ENCODE data around the gene C19orf85. TPM values are rescaled to one million over a fixed set of nuclear protein-coding genes. Genes with fewer than 3 reads are reported as not detected.

C19orf85 gene
- total RNA-seq, 1 donor from 2014 or later, result not detected

DNA sequence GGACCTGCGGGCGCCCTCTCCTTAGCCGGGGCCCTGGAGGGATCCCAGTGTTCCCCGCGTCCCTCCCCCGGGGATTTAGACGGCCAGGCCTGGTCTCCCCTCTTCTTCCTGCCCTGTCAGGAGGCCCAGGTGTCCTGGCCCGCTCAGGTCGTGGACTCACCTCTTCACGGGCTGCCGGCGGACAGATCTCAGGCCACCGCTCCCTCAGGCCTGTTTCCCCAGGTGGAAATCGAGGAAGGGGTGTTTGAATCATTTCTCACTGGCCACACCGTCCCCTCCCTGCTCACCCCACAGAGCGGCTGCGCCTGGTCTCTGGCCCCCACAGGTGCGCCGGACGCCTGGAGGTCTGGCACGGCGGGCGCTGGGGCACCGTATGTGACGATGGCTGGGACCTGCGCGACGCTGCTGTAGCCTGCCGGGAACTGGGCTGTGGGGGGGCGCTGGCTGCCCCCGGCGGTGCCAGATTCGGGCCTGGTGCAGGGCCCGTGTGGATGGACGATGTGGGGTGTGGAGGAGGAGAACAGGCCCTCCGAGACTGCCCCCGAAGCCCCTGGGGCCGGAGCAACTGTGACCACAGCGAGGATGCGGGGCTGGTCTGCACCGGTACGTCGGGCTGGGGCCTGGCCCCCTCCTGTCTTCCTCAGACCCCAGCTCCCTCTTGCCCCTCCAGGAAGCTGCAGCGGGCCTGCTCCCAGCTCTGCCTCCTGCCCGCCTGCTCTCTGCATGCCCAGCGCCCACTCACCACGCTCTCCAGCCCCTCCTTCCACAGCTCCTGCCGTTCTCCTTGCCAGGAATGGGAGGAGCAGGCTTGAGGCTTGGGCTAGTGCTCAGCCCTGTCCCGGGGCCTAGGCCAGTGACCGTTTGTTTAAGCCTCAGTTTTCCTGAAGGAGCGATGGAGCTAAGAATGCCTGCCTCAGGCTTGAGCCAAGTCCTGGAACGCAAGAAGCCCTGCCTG lies 26.2 kb upstream of the C19orf85 start:
- intact Hi-C loops (cut with micrococcal nuclease), result no loop called here

DNA sequence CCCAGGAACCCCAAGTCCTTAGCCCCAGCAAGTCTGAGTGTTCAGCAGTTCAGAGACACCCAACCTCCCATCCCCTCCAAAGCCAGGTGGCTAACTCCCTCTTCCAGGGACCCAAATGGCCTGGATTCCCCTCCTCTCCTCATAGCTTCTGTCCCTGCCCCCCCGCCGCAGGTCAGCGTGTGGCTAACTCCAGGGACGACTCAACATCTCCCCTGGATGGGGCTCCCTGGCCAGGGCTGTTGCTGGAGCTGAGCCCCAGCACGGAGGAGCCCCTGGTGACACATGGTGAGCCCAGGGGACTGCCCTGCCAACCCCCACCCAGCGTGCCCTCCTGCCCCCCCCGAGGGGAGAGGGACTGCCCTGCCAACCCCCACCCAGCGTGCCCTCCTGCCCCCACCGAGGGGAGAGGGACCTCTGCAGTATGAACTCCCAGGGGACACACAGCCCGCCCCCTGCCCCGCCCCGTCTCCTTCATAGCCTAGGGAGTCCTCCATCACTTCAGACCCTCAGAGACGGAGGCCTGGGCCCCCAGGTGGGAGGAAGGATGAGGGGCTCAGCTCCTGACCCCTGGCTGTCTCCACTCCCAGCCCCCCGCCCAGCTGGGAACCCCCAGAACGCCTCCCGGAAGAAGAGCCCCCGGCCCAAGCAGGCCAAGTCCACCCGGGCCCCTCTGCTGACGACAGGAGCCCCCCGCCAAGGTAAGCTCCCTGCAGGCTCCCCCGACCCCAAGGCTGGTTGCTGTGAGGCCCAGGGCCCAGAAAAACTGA lies 25.3 kb upstream of the C19orf85 start:
- intact Hi-C loops (cut with micrococcal nuclease), result no loop called here

DNA sequence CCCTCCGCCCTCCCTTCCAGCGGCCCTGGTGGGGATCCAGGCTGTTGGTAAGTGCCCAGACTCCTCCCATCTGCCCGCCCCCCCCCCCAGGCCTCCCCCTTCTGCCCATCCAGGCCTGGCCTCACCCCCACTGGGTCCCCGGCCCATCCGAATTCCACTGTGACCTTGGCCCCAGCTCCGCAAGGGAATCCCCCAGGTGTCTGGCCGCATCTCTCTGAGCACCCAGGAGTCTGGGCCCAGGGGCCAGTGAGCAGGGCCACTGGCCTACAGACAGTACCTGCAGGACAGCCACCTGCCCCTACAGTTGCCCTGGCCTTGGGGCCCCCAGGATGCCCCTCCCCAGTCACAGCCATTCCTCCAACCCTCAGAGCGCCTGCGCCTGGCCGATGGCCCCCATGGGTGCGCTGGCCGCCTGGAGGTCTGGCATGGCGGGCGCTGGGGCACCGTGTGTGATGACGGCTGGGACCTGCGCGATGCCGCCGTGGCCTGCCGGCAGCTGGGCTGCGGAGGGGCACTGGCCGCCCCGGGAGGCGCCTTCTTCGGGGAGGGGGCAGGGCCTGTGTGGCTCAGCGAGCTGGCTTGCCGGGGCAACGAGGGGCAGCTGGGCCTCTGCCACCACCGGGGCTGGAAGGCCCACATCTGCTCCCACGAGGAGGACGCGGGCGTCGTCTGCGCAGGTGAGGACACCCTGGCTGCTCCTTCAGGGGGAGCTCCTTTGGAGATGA lies 24.6 kb upstream of the C19orf85 start:
- intact Hi-C loops (cut with micrococcal nuclease), result no loop called here

DNA sequence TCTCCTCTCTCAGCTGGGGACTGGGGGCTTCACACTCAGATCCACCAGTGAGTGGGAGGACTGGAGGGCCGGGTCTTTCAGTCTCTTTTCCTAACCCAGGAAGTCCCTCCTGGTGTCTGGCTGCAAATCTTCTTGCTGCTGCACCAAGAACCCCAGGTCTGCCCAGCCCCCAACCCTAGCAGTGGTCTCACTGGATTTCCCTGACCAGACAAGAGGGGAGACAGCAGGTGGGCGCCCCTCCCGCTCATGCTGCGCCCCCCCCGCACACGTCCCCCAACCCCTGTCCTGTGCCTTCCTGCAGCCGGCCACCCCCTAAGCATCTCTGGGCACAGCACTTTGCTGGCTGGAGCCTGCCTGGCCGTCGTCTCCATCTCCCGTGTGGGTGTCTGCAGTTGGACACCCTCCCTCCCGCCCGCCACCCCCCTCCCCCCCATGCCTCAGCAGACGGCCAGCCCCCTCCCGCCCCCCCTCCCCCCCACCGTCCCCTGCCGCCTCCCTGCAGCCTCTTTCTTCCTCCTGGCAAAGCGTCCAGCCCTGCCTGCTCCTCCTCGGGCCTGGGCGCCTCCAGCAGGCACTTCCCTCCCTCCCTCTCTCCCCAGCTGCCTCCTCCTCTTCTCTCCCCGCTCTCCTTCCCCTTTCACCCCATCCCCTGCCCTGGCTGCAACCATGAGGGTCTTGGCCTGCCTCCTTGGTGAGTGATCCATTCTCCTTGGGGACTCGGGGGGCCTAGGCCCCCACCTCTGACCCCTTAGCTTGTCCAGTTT lies 23.6 kb upstream of the C19orf85 start, which contains the start of gene SSC5D:
SSC5D (plus strand) TSS at position 513 of the 764 bp plus-strand sequence; CDS start at position 667, 154 bp downstream.
- intact Hi-C loops (cut with micrococcal nuclease), result no loop called here

DNA sequence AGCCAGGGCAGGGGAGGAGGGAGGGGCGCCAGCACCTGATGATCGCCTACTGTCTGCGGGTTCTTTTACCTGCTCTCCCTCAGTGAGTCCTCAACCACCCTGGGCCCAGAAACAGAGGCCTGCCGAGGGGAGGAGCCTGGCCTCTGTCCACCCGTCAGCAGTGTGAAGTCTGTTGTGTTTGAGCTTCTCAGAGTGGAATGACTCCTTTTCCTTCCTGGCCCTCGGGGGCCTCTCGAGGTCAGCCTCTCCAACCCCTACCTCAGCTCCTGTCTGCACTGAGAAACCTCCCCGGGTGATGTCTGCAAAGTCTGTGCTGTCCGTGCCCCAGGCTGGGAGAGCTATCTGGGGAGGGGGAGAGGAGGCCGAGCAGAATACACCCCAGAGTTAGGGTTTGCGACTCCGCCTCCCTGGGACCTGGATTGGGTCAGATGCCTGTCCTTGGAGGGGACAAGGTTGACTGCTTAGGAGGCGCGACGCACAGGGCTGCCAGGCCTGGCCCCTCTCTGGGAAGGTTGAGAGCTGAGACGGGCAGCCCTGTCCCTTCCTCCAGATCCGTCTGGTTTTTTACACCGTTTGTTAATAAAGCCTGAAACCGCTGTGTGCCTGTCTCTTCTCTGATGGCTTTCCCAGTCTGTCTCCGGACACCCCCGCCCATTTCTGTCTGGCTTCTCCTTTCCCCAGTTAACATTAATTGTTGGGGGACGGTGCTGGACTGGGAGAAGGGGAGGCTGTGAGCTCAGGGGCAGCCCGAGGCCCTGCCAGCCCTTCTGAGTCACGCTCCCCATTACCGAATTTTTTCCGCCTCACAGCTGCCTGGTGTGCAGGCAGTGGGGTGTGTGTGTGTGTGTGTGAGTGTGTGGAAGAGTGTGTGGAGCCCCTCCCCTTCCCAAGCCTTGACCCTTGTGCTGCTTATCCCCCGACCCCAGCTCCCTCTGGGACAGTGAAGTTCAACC lies 22.7 kb upstream of the C19orf85 start:
- intact Hi-C loops (cut with micrococcal nuclease), result no loop called here

DNA sequence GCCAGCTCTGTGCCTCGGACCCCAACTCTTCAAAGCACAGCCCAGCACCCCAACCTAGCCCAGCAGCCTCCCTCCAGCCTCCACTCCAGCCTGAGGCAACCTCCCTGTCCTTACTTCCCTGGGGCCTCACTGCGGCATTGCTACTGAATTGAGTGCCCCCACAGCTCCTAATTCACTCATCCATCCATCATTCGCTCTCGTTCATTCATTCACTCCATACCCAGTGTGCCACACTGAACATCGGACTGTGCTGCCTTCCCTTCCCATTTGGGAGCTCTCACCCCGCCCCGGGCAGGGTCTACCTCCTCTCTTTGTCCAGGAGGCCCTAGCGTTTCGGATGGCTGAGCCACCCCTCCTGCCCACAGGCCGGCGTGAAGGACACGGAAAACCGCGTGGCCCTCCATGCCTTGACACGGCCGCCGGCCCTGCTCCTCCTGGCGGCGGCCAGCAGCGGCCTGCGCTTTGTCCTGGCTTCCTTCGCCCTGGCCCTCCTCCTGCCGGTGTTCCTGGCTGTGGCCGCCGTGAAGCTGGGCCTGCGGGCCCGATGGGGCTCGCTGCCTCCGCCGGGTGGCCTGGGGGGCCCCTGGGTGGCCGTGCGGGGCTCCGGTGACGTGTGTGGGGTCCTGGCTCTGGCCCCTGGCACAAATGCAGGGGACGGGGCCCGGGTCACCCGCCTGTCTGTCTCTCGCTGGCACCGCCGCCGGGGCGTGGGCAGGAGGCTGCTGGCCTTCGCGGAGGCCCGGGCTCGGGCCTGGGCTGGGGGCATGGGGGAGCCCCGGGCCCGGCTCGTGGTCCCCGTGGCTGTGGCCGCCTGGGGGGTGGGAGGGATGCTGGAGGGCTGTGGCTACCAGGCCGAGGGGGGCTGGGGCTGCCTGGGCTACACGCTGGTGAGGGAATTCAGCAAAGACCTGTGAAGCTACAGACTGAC lies 21.8 kb upstream of the C19orf85 start:
- intact Hi-C loops (cut with micrococcal nuclease), result no loop called here

DNA sequence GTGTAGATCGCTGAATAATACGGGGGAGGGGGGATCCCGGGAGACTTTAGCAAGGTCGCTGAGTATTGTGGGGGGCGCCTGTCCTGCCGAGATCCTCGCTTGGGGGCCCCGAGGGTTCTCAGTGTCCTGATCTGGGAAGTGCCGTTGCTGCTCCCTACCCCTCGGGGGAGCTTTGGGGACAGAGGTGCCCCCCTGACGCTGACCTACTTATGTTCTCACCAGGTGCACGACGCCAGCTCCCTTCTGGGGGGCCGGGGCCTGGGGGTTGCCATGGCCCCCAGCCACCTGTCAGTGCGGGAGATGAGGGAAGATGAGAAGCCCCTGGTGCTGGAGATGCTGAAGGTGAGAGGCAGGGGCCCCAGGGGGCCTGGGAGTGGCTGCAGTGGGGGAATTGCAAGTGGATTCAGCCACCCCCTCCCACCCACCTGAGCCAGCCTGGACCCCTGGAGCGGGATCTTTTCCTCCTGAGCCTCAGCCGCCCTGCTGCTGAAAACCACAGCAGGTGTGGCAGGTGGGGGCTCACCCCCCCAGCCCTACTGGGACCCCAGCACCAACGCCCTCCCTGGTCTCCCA lies 21.0 kb upstream of the C19orf85 start:
- intact Hi-C loops (cut with micrococcal nuclease), result loop anchor here (1.0 kb wide), 1 partner anchor 9 kb away; the partner anchor contains the start of gene ZNF628

DNA sequence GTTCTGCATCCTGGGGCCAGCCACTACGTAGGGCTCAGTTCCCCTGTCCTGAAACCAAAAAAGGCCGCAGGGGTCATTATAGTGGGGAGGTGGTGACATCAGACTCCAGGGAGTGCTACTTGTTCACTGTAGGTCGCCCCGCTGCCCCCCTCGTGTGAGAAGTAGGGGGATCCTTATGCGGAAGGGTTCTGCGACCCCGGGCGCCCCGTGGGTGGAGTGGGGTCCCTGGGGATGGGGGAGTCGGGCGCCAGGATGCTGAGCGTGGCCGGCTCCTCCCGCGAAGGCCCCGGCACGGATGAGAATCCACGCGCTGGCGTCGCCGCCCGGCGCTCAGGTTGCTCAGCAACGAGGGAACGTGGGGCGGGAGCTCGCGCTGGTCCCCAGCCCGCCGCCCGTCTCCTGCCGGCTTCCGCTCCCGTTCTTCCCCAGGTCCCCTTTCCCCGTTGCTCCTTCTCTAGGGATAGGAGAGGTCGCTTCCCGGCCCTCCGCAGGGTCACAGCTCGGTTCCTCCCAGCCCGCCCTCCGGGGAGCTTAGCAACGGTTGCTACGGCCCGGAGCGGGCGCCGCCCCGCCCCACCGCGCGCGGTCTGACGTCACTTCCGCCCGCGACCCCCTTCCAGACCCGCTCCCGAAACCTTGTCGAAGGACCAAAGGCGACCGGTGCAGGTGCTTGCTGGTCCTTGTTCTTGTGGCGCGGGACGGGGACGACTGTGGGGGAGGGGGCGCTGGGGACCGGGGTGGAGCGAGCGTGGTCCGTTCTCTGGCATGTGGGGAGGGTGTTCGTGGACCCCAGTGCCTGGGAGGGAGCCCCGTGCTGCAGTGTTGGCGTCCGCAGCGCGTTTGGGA lies 20.3 kb upstream of the C19orf85 start, which contains the start of gene NAT14:
NAT14 (plus strand) TSS at position 596 of the 846 bp plus-strand sequence. CDS start 521 bp downstream, outside the sequence.
- intact Hi-C loops (cut with micrococcal nuclease), result loop anchor here (1.0 kb wide), 1 partner anchor 9 kb away; the partner anchor contains the start of gene ZNF628

DNA sequence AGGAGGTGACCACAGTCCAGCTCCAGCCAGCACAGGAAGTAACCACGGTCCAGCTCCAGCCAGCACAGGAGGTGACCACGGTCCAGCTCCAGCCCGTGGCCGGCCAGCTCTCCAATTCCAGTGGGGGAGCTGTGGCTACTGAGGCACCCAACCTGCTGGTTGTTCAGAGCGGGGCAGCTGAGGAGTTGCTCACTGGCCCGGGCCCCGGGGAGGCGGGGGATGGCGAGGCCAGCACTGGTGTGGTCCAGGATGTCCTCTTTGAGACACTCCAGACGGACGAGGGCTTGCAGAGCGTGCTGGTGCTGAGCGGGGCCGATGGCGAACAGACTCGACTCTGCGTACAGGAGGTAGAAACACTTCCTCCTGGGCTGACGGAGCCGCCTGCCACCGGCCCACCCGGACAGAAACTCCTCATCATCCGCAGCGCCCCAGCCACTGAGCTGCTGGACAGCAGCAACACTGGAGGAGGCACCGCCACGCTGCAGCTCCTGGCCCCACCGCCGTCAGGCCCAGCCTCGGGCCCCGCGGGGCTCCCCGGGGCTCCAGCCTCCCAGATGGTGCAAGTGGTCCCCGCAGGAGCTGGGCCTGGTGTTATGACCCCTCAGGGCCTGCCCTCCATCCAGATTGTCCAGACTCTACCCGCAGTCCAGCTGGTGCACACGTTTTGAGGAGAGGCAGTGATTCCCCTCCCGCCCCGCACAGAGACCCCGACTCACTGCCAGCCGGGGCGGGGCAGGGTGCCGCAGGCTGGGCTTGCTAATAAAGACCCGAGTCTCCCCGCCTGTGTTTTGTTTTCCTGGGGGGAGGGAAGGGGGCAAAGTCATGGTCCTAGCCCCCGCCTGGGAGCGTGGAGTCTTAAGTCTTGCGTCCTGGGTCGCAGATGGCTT lies 19.4 kb upstream of the C19orf85 start:
- intact Hi-C loops (cut with micrococcal nuclease), result no loop called here

DNA sequence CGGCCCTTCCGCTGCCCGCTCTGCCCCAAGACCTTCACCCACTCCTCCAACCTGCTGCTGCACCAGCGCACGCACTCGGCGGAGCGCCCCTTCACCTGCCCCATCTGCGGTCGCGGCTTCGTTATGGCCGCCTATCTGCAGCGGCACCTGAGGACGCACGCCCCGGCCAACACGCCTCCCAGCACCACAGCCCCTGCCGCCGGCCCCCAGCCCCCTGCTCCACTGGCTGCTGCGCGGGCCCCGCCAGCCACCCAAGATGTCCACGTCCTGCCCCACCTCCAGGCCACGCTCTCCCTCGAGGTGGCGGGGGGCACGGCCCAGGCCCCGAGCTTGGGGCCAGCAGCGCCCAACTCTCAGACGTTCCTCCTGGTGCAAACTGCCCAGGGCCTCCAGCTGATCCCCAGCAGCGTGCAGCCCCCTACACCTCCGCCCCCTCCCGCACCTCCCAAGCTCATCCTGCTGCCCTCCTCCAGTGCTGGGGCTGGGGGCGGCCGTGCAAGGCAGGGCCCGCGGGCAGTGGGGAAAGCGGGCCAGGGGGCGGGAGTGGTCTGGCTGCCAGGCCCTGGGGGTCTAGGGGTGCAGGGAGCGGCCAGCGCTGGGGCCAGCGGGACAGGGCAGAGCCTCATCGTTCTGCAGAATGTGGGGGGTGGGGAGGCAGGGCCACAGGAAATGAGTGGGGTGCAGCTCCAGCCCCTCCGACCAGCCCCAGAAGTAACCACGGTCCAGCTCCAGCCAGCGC lies 18.6 kb upstream of the C19orf85 start:
- intact Hi-C loops (cut with micrococcal nuclease), result no loop called here

DNA sequence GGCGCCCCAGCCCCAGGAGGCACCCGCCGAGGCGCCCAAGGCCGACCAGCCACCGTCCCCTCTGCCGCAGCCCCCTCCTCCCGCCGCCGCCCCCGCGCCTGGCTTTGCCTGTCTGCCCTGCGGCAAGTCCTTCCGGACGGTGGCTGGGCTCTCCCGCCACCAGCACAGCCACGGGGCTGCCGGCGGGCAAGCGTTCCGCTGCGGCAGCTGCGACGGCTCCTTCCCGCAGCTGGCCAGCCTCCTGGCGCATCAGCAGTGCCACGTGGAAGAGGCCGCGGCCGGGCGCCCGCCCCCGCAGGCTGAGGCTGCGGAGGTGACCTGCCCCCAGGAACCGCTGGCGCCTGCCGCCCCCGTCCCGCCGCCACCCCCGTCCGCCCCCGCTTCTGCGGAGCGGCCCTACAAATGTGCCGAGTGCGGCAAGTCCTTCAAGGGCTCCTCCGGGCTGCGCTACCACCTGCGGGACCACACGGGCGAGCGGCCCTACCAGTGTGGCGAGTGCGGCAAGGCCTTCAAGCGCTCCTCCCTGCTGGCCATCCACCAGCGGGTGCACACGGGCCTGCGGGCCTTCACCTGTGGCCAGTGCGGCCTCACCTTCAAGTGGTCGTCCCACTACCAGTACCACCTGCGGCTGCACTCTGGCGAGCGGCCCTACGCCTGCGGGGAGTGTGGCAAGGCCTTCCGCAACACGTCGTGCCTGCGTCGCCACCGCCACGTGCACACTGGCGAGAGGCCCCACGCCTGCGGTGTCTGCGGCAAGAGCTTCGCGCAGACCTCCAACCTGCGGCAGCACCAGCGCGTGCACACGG lies 17.8 kb upstream of the C19orf85 start:
- intact Hi-C loops (cut with micrococcal nuclease), result no loop called here

DNA sequence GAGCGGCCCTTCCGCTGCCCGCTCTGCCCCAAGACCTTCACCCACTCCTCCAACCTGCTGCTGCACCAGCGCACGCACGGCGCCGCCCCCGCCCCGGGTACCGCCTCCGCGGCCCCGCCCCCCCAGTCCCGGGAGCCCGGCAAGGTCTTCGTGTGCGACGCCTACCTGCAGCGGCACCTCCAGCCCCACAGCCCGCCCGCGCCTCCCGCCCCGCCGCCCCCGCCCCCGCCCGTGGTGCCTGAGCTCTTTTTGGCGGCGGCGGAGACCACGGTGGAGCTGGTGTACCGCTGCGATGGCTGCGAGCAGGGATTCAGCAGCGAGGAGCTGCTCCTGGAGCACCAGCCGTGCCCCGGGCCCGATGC lies 17.2 kb upstream of the C19orf85 start:
- intact Hi-C loops (cut with micrococcal nuclease), result no loop called here

DNA sequence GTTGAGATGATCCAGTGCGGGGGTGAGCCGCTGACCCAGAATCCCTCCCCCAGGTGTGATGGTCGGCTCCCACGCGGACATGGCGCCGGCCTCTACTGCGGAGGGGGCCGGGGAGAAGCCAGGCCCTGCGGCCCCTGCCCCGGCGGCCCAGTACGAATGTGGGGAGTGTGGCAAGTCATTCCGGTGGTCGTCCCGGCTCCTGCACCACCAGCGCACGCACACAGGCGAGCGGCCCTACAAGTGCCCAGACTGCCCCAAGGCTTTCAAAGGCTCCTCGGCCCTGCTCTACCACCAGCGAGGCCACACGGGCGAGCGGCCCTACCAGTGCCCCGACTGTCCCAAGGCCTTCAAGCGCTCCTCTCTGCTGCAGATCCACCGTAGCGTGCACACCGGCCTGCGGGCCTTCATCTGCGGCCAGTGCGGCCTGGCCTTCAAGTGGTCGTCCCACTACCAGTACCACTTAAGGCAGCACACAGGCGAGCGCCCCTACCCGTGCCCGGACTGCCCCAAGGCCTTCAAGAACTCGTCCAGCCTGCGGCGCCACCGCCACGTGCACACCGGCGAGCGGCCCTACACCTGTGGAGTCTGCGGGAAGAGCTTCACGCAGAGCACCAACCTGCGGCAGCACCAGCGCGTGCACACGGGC lies 16.7 kb upstream of the C19orf85 start:
- intact Hi-C loops (cut with micrococcal nuclease), result no loop called here
